Smooth muscle cell of the brain vasculature (primary cell): ENCODE measurements around the gene HOMER2.
"Not testable (repeated sequence)": the region's sequence is repeated elsewhere in the genome, so short reads cannot be mapped to it uniquely, and the experiment has no call there.

Source experiments
- DNase-seq: peaks from one replicate; pipeline ENCODE4 v3.0.0-alpha.2; 2012; ENCODE audit warnings: low read depth, low spot score

Gene HOMER2

GRCh38 chr15:82833362-82833682 is 119.2 kb downstream of the HOMER2 start:
- no peak for DNase-seq

- DNase-seq = no peak
Measured at GRCh38 chr15:82832601-82833361, 119.7 kb downstream of the HOMER2 start.

- DNase-seq = no peak
Measured at GRCh38 chr15:82831894-82832600, 120.5 kb downstream of the HOMER2 start.

GRCh38 chr15:82830427-82831173 is 121.9 kb downstream of the HOMER2 start:
- DNase-seq = no peak

DNA sequence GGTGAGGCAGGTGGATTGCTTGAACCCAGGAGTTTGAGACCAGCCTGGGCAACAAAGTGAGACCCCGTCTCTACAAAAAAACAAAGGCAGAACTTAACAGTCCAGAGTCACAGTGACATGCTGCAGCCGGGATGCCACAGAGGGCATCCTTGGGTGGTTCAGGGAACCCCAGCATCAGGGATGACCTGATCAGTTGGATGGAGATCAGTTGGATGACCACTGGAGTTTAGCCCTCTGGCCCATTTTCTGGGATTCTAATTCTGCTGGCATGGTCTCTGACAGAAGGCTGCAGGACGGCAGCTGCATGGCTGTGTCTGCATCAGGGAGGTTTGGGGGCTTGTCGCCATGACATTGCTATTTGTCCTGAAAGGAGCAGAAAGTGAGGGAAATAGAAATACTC is 123.3 kb downstream of the HOMER2 start:
- DNase-seq = no peak

- no peak for DNase-seq
Measured at GRCh38 chr15:82828075-82828474, 124.4 kb downstream of the HOMER2 start.

- DNase-seq = no peak
Measured at GRCh38 chr15:82823049-82823448, 129.5 kb downstream of the HOMER2 start.

GRCh38 chr15:82821851-82822250 is 130.7 kb downstream of the HOMER2 start:
- DNase-seq = not testable (repeated sequence)

DNA sequence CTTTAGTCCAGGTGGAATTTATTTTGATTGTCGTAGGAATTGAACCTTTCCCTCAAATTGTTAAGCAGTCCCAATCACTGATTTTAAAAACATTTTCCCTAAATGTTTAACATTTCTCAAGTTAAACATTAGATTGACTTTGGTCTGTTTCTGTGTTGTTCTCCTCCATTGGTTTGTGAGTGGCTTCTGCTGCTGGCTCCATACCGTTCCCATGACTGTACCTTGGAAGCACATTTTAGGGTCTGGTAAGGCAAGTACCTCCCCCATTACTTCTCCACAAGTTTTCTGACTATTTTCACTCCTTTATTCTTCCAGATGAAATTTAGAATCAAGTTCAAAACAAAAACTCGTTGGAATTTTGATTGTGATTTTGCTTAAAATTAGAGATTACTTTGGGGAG is 131.1 kb downstream of the HOMER2 start:
- DNase-seq = not testable (repeated sequence)

- DNase-seq = no peak
Measured at GRCh38 chr15:82820128-82820527, 132.4 kb downstream of the HOMER2 start.

GRCh38 chr15:82812994-82813393 is 139.5 kb downstream of the HOMER2 start:
- DNase-seq = no peak

DNA sequence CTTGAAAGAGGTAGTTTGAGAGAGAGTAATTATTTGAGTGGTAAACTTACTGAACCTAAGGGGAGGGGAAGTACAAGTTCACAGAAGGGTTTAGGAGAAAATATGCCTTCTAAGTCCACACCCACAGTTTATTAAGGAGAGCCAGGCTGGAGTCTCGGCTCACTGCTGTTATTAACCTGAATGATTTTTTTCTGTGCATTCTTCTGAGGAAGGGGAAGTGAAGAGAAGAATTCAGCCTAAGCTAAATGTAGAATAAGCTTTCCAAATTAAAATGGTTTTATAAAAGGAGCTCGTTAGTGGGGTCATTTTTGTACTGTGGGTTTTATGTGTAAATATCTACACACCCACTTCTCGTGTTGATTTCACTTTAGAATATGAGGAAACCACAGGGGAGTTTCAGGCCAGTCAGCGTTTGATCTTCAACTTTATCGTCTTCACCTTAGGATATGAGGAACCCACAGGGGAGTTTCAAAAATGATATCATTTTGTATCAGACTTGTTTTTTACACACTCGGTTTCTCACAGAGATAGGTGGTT is 141.6 kb downstream of the HOMER2 start:
- no peak for DNase-seq

- DNase-seq = no peak
Measured at GRCh38 chr15:82810061-82810889, 142.2 kb downstream of the HOMER2 start.

DNA sequence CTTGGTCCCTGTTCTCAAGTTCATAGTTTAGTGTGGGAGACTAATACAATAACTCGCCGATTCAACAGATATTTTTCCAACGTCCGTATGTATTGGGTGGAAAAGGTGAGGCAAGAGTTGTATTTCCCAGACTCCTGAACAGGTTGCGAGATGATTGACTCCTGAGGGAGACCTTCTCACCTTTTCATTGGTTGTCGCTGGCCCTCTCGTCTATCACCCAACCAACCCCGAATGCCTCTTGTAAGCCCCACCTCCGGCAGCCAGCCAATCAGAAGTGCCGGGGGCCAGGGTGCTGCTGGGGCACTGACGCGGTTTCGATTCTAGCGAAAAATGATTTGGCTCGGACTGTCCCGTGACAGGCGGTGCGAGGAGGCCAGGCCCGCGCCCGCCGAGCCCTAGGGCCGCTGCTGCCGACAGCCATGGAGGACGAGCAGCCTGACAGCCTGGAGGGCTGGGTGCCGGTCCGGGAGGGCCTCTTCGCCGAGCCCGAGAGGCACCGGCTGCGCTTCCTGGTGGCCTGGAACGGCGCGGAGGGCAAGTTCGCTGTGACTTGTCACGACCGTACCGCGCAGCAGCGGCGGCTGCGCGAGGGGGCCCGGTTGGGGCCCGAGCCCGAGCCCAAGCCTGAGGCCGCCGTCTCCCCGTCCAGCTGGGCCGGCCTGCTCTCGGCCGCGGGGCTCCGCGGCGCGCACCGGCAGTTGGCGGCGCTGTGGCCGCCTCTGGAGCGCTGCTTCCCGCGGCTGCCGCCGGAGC is 143.0 kb downstream of the HOMER2 start, which contains the start of gene WHAMM:
Gene WHAMM, plus strand, starts transcription at position 321 of the 753 bp plus-strand sequence. Its CDS starts 99 bp downstream, at position 420.
- peak; percentile 94 for DNase-seq

GRCh38 chr15:82808634-82809041 is 143.9 kb downstream of the HOMER2 start:
- DNase-seq = no peak

DNA sequence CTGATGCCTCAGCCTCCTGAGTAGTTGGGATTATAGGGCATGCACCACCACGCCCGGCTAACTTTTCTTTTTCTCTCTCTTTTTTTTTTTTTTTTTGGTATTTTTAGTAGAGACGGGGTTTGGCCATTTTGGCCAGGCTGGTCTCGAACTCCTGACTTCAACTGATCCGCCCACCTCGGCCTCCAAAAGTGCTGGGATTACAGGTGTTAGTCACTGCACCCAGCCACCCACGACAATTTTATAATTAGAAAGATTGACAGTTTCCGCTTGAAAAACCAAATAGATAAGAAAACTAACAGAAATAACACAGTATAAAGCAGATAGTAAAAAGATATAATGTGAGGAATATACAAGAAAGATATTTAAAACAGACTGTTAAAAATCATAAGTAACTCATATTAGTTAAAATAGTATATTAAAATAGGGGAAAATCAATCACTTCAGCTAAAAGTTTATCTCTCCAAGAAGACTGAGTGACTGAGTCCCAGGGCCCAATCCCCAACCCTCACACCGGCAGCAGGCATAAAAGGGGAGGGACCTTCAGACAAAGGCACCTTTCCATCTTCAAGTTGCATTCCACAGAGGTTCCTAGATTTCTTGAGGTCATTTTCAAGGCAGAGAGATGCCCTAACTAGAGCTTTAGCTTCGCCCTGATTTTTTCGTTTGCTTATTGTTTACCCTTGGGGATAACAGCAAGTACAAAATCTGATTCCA is 144.4 kb downstream of the HOMER2 start:
- DNase-seq = no peak

- no peak for DNase-seq
Measured at GRCh38 chr15:82805994-82806406, 146.5 kb downstream of the HOMER2 start, which contains the start of gene FSD2. Gene FSD2, minus strand, starts transcription at chr15:82806069. Its CDS starts 18,679 bp downstream, at chr15:82787390.

- no peak for DNase-seq
Measured at GRCh38 chr15:82804575-82804949, 148.0 kb downstream of the HOMER2 start.

- no peak for DNase-seq
Measured at GRCh38 chr15:82803793-82804574, 148.5 kb downstream of the HOMER2 start.
